C4-2B (cell line): ENCODE measurements around the gene CPNE8.

Experiments
- ZFX ChIP-seq: fragments of 450-650 bp; IDR thresholded peaks from 2 replicates; pipeline ENCODE4 v1.6.1; 2017
- TF ChIP-seq, protein P1 (sequence below): fragments of 450-650 bp; conservative IDR thresholded peaks from 2 replicates; pipeline ENCODE4 v1.5.1; 2017; ENCODE audit warnings: mild to moderate bottlenecking

DNA sequence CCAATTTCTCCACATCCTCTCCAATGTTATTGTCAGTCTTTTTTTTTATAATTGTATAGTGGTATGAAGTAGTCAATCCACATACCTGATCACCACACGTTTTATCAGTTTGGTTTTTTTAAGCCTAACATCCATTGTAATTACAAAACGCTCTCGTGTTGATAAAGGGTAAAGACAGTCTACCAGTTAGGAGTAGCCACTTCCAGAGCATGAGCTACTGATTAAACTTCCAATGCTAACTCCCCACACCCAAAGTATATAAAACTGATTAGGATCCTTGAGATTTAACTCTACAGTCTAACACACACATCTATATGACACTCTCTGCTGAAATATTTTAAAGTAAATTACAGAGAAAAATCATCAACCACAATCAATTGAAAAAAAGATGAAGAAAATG lies 20.7 kb downstream of the CPNE8 start:
- TF ChIP-seq, protein P1, sequence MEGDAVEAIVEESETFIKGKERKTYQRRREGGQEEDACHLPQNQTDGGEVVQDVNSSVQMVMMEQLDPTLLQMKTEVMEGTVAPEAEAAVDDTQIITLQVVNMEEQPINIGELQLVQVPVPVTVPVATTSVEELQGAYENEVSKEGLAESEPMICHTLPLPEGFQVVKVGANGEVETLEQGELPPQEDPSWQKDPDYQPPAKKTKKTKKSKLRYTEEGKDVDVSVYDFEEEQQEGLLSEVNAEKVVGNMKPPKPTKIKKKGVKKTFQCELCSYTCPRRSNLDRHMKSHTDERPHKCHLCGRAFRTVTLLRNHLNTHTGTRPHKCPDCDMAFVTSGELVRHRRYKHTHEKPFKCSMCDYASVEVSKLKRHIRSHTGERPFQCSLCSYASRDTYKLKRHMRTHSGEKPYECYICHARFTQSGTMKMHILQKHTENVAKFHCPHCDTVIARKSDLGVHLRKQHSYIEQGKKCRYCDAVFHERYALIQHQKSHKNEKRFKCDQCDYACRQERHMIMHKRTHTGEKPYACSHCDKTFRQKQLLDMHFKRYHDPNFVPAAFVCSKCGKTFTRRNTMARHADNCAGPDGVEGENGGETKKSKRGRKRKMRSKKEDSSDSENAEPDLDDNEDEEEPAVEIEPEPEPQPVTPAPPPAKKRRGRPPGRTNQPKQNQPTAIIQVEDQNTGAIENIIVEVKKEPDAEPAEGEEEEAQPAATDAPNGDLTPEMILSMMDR, result no peak
- no peak for TF ChIP-seq ZFX
